DOHH2 (cell line): ENCODE measurements around the gene IGF2.

ENCODE experiments used
- H3F3A ChIP-seq: fragments of 200-600 bp; sonication (generic), shearing (Covaris generic); 2 replicates; pipeline ENCODE4 v1.6.0; 2016; ENCODE audit warnings: antibody characterized with exemption, mild to moderate bottlenecking; ENCODE audit not compliant: control insufficient read depth, insufficient read depth
- H3K27ac ChIP-seq: fragments of 200-600 bp; sonication (generic); 2 replicates; pipeline ENCODE4 v1.5.1; 2014; ENCODE audit warnings: low read depth, mild to moderate bottlenecking, low read length, moderate library complexity
- H3K27me3 ChIP-seq: fragments of 200-600 bp; sonication (generic); 2 replicates; pipeline ENCODE4 v1.6.1; 2014; ENCODE audit warnings: mild to moderate bottlenecking, low read length, mixed read lengths; ENCODE audit not compliant: control insufficient read depth
- H3K36me3 ChIP-seq: fragments of 200-600 bp; sonication (generic); 2 replicates; pipeline ENCODE4 v1.6.1; 2014; ENCODE audit warnings: mild to moderate bottlenecking, low read length, moderate library complexity, mixed read lengths; ENCODE audit not compliant: control insufficient read depth
- H3K4me1 ChIP-seq: fragments of 200-600 bp; sonication (generic); 2 replicates; pipeline ENCODE4 v1.6.1; 2014; ENCODE audit warnings: mild to moderate bottlenecking, low read length, mixed read lengths; ENCODE audit not compliant: control insufficient read depth
- H3K4me2 ChIP-seq: fragments of 200-600 bp; sonication (generic); 2 replicates; pipeline ENCODE4 v1.6.0; 2014; ENCODE audit warnings: mild to moderate bottlenecking, low read length, moderate library complexity
- H3K4me3 ChIP-seq: fragments of 200-600 bp; sonication (generic); 2 replicates; pipeline ENCODE4 v1.5.1; 2014; ENCODE audit warnings: mild to moderate bottlenecking, low read length, mixed read lengths
- H3K79me2 ChIP-seq: fragments of 200-600 bp; sonication (generic); 2 replicates; pipeline ENCODE4 v1.6.1; 2014; ENCODE audit warnings: mild to moderate bottlenecking, low read length, mixed read lengths; ENCODE audit not compliant: control insufficient read depth
- H3K9me2 ChIP-seq: fragments of 200-600 bp; sonication (generic); replicated peaks from 2 replicates; pipeline ENCODE4 v1.6.1; 2014; ENCODE audit warnings: mild to moderate bottlenecking, low read length, mixed read lengths; ENCODE audit not compliant: control insufficient read depth
- H3K9me3 ChIP-seq: fragments of 200-600 bp; sonication (generic); 2 replicates; pipeline ENCODE4 v1.6.1; 2014; ENCODE audit warnings: antibody characterized with exemption, low read length, mixed read lengths; ENCODE audit not compliant: control insufficient read depth, insufficient read depth
- H4K20me1 ChIP-seq: fragments of 200-600 bp; sonication (generic); 2 replicates; pipeline ENCODE4 v1.6.0; 2014; ENCODE audit warnings: low read depth, mild to moderate bottlenecking, antibody characterized with exemption, low read length, moderate library complexity; ENCODE audit not compliant: control insufficient read depth, insufficient read depth
- CTCF ChIP-seq: fragments of 200-600 bp; sonication (generic); IDR thresholded peaks from one replicate; pipeline ENCODE4 v1.5.1; 2014; ENCODE audit warnings: antibody characterized with exemption, mild to moderate bottlenecking, low read depth, low read length; ENCODE audit not compliant: poor library complexity, severe bottlenecking
- EZH2phosphoT487 ChIP-seq: fragments of 200-600 bp; sonication (generic); IDR thresholded peaks from 2 replicates; pipeline ENCODE4 v1.6.1; 2017; ENCODE audit warnings: borderline replicate concordance, mild to moderate bottlenecking, antibody characterized with exemption, low read length, moderate library complexity, mixed read lengths

IGF2 gene

GRCh38 chr11:2102132-2102882 is 36.9 kb downstream of the IGF2 start:
- H4K20me1 ChIP-seq, result no peaks in the 10 kb centered on the region
- no peak overlapping the region for H3K27ac ChIP-seq
- TF ChIP-seq EZH2phosphoT487 (no peak), CTCF (no peak)
- no peaks in the 10 kb centered on the region for H3K79me2 ChIP-seq
- H3K27me3 ChIP-seq, result no peaks in the 10 kb centered on the region
- no peaks in the 10 kb centered on the region for H3F3A ChIP-seq
- H3K4me1 ChIP-seq, result no peaks in the 10 kb centered on the region
- no peaks in the 10 kb centered on the region for H3K9me2 ChIP-seq
- H3K4me2 ChIP-seq, result no peak overlapping the region
- no peaks in the 10 kb centered on the region for H3K9me3 ChIP-seq
- no peaks in the 10 kb centered on the region for H3K36me3 ChIP-seq
- no peak overlapping the region for H3K4me3 ChIP-seq

- Histone ChIP-seq H4K20me1 (no peaks in the 10 kb centered on the region), H3F3A (no peaks in the 10 kb centered on the region), H3K9me2 (no peaks in the 10 kb centered on the region), H3K27ac (no peak overlapping the region), H3K4me3 (no peak overlapping the region), H3K79me2 (no peaks in the 10 kb centered on the region), H3K36me3 (no peaks in the 10 kb centered on the region), H3K4me1 (no peaks in the 10 kb centered on the region), H3K27me3 (no peaks in the 10 kb centered on the region), H3K4me2 (no peak overlapping the region), H3K9me3 (no peaks in the 10 kb centered on the region)
- no peak for TF ChIP-seq EZH2phosphoT487
- no peak for TF ChIP-seq CTCF
Observed at GRCh38 chr11:2101171-2101675, 38.0 kb downstream of the IGF2 start.

GRCh38 chr11:2100361-2101170 is 38.6 kb downstream of the IGF2 start:
- no peaks in the 10 kb centered on the region for H3K9me2 ChIP-seq
- TF ChIP-seq EZH2phosphoT487, result no peak
- no peak for TF ChIP-seq CTCF
- H3K27me3 ChIP-seq, result no peaks in the 10 kb centered on the region
- H3K4me2 ChIP-seq, result no peak overlapping the region
- H3F3A ChIP-seq, result no peaks in the 10 kb centered on the region
- no peaks in the 10 kb centered on the region for H4K20me1 ChIP-seq
- no peaks in the 10 kb centered on the region for H3K79me2 ChIP-seq
- H3K9me3 ChIP-seq, result no peaks in the 10 kb centered on the region
- no peaks in the 10 kb centered on the region for H3K36me3 ChIP-seq
- H3K27ac ChIP-seq, result no peak overlapping the region
- H3K4me1 ChIP-seq, result no peaks in the 10 kb centered on the region
- no peak overlapping the region for H3K4me3 ChIP-seq
